Astrocyte of the cerebellum (primary cell): ENCODE results near the gene AMBP.

Source experiments
- DNase-seq: peaks from one replicate; pipeline ENCODE4 v3.0.0-alpha.2; 2011; ENCODE audit warnings: low read depth
- H3K4me3 ChIP-seq: 2 replicates; pipeline ENCODE4 v1.5.1; 2011; ENCODE audit warnings: mild to moderate bottlenecking, low read depth, low read length, moderate library complexity
- CTCF ChIP-seq: IDR thresholded peaks from 2 replicates; pipeline ENCODE4 v1.5.1; 2012; ENCODE audit warnings: low read length, low read depth, moderate library complexity, mild to moderate bottlenecking; ENCODE audit errors: missing control alignments
- in situ Hi-C: cut with HindIII; loops from 2 replicates; pipeline ENCODE4 v1.10.0; 2017; ENCODE audit warnings: low sequenced_read_pairs

Gene AMBP

GRCh38 chr9:114065304-114065703 is 12.8 kb downstream of the AMBP start:
- no peak overlapping the region for H3K4me3 ChIP-seq
- no peak for DNase-seq
- TF ChIP-seq CTCF = no peak
- in situ Hi-C loops = no loop called here

- in situ Hi-C loops = no loop called here
- no peak overlapping the region for H3K4me3 ChIP-seq
- TF ChIP-seq CTCF = no peak
- DNase-seq = no peak
Measured at GRCh38 chr9:114061830-114062474, 16.1 kb downstream of the AMBP start.

DNA sequence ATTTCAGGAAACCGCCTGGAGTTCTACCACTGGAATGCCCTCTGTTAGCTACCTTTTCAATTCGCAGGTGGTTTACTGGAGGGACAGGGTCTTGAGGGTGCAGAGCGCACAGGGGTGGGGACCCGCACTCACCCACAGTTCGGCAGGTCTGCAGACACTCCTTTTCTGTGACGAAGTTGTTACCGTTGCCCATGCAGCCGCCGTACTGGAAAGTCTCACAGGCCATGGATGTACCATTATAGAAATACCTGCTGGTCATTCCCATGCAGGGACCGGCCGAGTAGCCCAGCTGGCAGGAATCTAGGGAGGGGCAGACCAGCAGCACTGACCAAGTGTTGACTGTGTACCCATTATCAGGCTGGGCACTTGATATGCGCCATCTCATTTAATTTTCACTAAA is 16.8 kb downstream of the AMBP start:
- no peak for TF ChIP-seq CTCF

DNA sequence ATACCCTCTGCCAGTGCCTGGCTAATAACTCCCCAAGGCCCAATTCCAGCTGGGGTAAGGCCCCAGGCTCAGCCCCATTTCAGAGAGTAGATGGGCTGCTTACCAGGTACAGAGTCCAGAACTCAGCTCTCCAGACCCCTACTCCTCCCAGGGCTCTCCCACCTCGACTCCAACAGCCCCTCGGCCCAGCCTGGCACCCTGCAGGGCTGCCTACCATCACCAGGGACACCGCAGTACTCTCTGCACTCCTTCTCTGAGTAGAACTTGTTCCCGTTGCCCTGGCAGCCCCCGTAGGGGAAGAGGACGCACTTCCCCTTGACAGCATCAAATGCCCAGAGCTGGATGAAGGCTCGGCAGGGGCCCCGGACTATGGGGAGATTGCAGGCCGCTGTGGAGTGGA is 17.4 kb downstream of the AMBP start:
- TF ChIP-seq CTCF = no peak
- in situ Hi-C loops = no loop called here
- DNase-seq = no peak
- no peak overlapping the region for H3K4me3 ChIP-seq

More for the DNA sequence above, 16.8 kb downstream of the AMBP start:
- DNase-seq = no peak
- H3K4me3 ChIP-seq = no peak overlapping the region
- in situ Hi-C loops = no loop called here

GRCh38 chr9:114060070-114060469 is 18.0 kb downstream of the AMBP start:
- H3K4me3 ChIP-seq = no peak overlapping the region
- DNase-seq = no peak
- in situ Hi-C loops = no loop called here
- TF ChIP-seq CTCF = no peak

DNA sequence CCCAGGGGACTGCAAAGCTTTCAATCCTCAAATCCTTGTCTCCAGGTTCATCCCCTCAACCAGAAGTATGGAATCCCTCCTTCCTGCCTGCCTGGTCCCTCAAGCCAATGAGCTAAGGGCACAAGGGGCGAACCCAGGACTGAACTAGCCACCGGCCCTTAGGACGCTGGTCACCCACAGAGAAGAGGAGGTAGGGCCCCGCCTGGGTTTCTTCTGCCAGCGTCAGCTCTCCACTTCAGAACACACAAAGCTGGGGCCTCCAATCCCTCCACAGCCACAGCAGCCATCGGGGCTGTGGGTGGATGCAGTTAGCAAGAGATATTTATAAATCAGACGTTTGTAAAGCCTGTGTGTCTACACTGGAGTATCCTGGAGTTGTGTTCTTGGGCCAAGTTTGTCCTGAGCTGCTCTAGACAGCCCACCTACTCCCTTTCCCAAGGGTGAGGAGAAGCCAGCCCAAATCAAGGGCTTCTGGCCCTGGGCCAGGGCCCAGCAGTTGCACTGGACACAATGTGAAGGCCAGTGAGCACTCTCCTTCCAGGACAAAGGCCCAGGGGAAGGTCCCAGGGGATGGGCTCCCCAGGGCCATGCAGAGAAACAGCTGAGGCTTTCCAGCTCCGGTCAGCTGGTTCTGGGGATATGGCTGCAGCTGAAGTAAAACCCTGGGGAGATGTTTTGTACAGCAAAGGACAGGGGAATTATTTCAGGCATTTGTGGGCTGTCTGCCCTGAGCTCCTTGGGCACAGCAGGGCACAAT is 18.9 kb downstream of the AMBP start:
- H3K4me3 ChIP-seq = no peak overlapping the region
- no peak for DNase-seq
- TF ChIP-seq CTCF = no peak
- in situ Hi-C loops = no loop called here
